H9 (cell line): ENCODE measurements around the gene ZMIZ1. TPM values are rescaled to one million over a fixed set of nuclear protein-coding genes. Genes with fewer than 3 reads are reported as not detected.
A peak's percentile ranks its signal among the peaks of the same experiment; 100 is the strongest.

ENCODE experiments used
- DNase-seq: peaks from one replicate; pipeline ENCODE4 v3.0.0-alpha.2; 2017
- H2AFZ ChIP-seq: one replicate; pipeline ENCODE4 v1.6.1; 2013; ENCODE audit warnings: mild to moderate bottlenecking, low read length, control low read depth, moderate library complexity
- H2AK5ac ChIP-seq: 2 replicates; pipeline ENCODE4 v1.6.1; 2013; ENCODE audit warnings: low read length, control low read depth, mixed read lengths; ENCODE audit not compliant: insufficient read length
- H2BK120ac ChIP-seq: one replicate; pipeline ENCODE4 v1.6.1; 2013; ENCODE audit warnings: low read depth, mild to moderate bottlenecking, low read length, control low read depth, inconsistent platforms; ENCODE audit not compliant: poor library complexity, severe bottlenecking
- H2BK12ac ChIP-seq: 2 replicates; pipeline ENCODE4 v1.6.1; 2013; ENCODE audit warnings: low read length, control low read depth, mixed read lengths, low read depth; ENCODE audit not compliant: insufficient read length
- H2BK15ac ChIP-seq: 2 replicates; pipeline ENCODE4 v1.6.1; 2013; ENCODE audit warnings: low read depth, low read length, control low read depth
- H2BK20ac ChIP-seq: one replicate; pipeline ENCODE4 v1.6.1; 2013; ENCODE audit warnings: low read depth, mild to moderate bottlenecking, low read length, control low read depth, inconsistent platforms; ENCODE audit not compliant: poor library complexity, severe bottlenecking
- H2BK5ac ChIP-seq: 2 replicates; pipeline ENCODE4 v1.6.1; 2013; ENCODE audit warnings: low read length, control low read depth, mixed read lengths; ENCODE audit not compliant: insufficient read length
- H3K14ac ChIP-seq: 2 replicates; pipeline ENCODE4 v1.6.1; 2013; ENCODE audit warnings: low read length, control low read depth; ENCODE audit not compliant: insufficient read depth
- H3K18ac ChIP-seq: 2 replicates; pipeline ENCODE4 v1.6.1; 2013; ENCODE audit warnings: low read depth, mild to moderate bottlenecking, mixed read lengths, low read length, control low read depth; ENCODE audit not compliant: insufficient read length
- H3K23ac ChIP-seq: 2 replicates; pipeline ENCODE4 v1.6.1; 2013; ENCODE audit warnings: low read length, control low read depth, mixed read lengths, low read depth; ENCODE audit not compliant: insufficient read length
- H3K23me2 ChIP-seq: 2 replicates; pipeline ENCODE4 v1.6.1; 2013; ENCODE audit warnings: low read depth, mild to moderate bottlenecking, mixed read lengths, low read length, control low read depth; ENCODE audit not compliant: insufficient read length, poor library complexity, severe bottlenecking
- H3K27ac ChIP-seq: 2 replicates; pipeline ENCODE4 v1.5.1; 2013; ENCODE audit warnings: low read length, control low read depth, mixed read lengths, low read depth; ENCODE audit not compliant: insufficient read length
- H3K27me3 ChIP-seq: 2 replicates; pipeline ENCODE4 v1.6.1; 2013; ENCODE audit warnings: low read length, control low read depth, inconsistent platforms; ENCODE audit not compliant: insufficient read depth
- H3K4ac ChIP-seq: 2 replicates; pipeline ENCODE4 v1.6.1; 2013; ENCODE audit warnings: low read depth, mild to moderate bottlenecking, control low read depth, inconsistent platforms, low read length, moderate library complexity
- H3K4me1 ChIP-seq: 2 replicates; pipeline ENCODE4 v1.6.1; 2013; ENCODE audit warnings: low read length, control low read depth, inconsistent platforms; ENCODE audit not compliant: insufficient read depth
- H3K4me2 ChIP-seq: 2 replicates; pipeline ENCODE4 v1.6.1; 2013; ENCODE audit warnings: low read length, control low read depth, mixed read lengths; ENCODE audit not compliant: insufficient read length, insufficient read depth
- H3K56ac ChIP-seq: 2 replicates; pipeline ENCODE4 v1.6.1; 2013; ENCODE audit warnings: low read depth, mild to moderate bottlenecking, mixed read lengths, low read length, control low read depth; ENCODE audit not compliant: insufficient read length
- H3K79me1 ChIP-seq: 2 replicates; pipeline ENCODE4 v1.6.1; 2013; ENCODE audit warnings: low read depth, mild to moderate bottlenecking, moderate library complexity, low read length, control low read depth, inconsistent platforms; ENCODE audit not compliant: insufficient read depth, poor library complexity, severe bottlenecking
- H3K79me2 ChIP-seq: 2 replicates; pipeline ENCODE4 v1.6.1; 2013; ENCODE audit warnings: low read length, control low read depth, inconsistent platforms; ENCODE audit not compliant: insufficient read depth
- H3K9ac ChIP-seq: 2 replicates; pipeline ENCODE4 v1.6.1; 2013; ENCODE audit warnings: low read length, control low read depth, mixed read lengths; ENCODE audit not compliant: insufficient read length; ENCODE audit errors: extremely low read depth
- H3K9me3 ChIP-seq: one replicate; pipeline ENCODE4 v1.6.1; 2013; ENCODE audit warnings: low read depth, low read length, inconsistent platforms; ENCODE audit not compliant: control insufficient read depth
- H3T11ph ChIP-seq: one replicate; pipeline ENCODE4 v1.6.1; 2013; ENCODE audit warnings: mild to moderate bottlenecking, low read length, control low read depth, inconsistent platforms
- H4K20me1 ChIP-seq: one replicate; pipeline ENCODE4 v1.6.1; 2013; ENCODE audit not compliant: control insufficient read depth, insufficient read length, insufficient read depth
- H4K5ac ChIP-seq: 2 replicates; pipeline ENCODE4 v1.6.1; 2013; ENCODE audit warnings: low read depth, mild to moderate bottlenecking, mixed read lengths, low read length, control low read depth; ENCODE audit not compliant: insufficient read length
- H4K8ac ChIP-seq: replicated peaks from 2 replicates; pipeline ENCODE4 v1.6.1; 2013; ENCODE audit warnings: low read length, control low read depth, mixed read lengths, low read depth; ENCODE audit not compliant: insufficient read length
- H4K91ac ChIP-seq: 2 replicates; pipeline ENCODE4 v1.6.1; 2013; ENCODE audit warnings: low read depth, mild to moderate bottlenecking, moderate library complexity, mixed read lengths, low read length, control low read depth; ENCODE audit not compliant: insufficient read length
- H3K27ac Mint-ChIP-seq, 3 experiments: 2 replicates in 2 of 3; 3 replicates in 1 of 3; pipeline ENCODE4 v1.8.0; 2020 to 2021; ENCODE audit warnings: mixed read lengths in 3 of 3, mild to moderate bottlenecking in 1 of 3, moderate library complexity in 1 of 3
- H3K27me3 Mint-ChIP-seq: 2 replicates; pipeline ENCODE4 v1.8.0; 2021; ENCODE audit warnings: low read depth, mild to moderate bottlenecking, moderate library complexity, mixed read lengths
- H3K36me3 Mint-ChIP-seq, 3 experiments: 2 replicates in 2 of 3; 3 replicates in 1 of 3; pipeline ENCODE4 v1.8.0; 2020 to 2021; ENCODE audit warnings: low read depth in 3 of 3, mixed read lengths in 3 of 3; ENCODE audit not compliant: insufficient read depth in 1 of 3
- H3K4me1 Mint-ChIP-seq, 2 experiments: 2 replicates each; pipeline ENCODE4 v1.8.0; 2020; ENCODE audit warnings: mixed read lengths in 2 of 2
- H3K4me3 Mint-ChIP-seq, 2 experiments: 2 replicates in 1 of 2; 3 replicates in 1 of 2; pipeline ENCODE4 v1.8.0; 2020 to 2021; ENCODE audit warnings: mild to moderate bottlenecking in 2 of 2, mixed read lengths in 2 of 2, moderate library complexity in 1 of 2
- H3K9me3 Mint-ChIP-seq, 2 experiments: 2 replicates in 1 of 2; 3 replicates in 1 of 2; pipeline ENCODE4 v1.8.0; 2020; ENCODE audit warnings: mild to moderate bottlenecking in 2 of 2, mixed read lengths in 2 of 2, moderate library complexity in 1 of 2
- CTCF ChIP-seq: fragments of 200-600 bp; sonication (generic); conservative IDR thresholded peaks from 3 replicates; pipeline ENCODE4 v1.8.0; 2021; ENCODE audit warnings: antibody characterized with exemption, mild to moderate bottlenecking
- whole genome bisulfite sequencing: extraction: QIAGEN DNeasy Blood & Tissue Kit; methylation state at CpG from one replicate; pipeline ENCODE4 v1.1.7; 2013; ENCODE audit warnings: missing lambda C conversion rate, low lambda C conversion rate, mixed read lengths; ENCODE audit not compliant: insufficient read length; ENCODE audit errors: extremely low coverage; 5-methylcytosine and 5-hydroxymethylcytosine counted together
- total RNA-seq: library from RNA; stranded (reverse); gene quantifications from 2 replicates; pipeline ENCODE4 v1.2.1, GENCODE V29; 2021

Gene ZMIZ1
- total RNA-seq, 1 experiment from 2014 or later, result 36.9 TPM

- H3K4me1 ChIP-seq, result peaks cover 11% of the 10 kb centered on the region; the same call in 1 of the 2 replicates
- DNase-seq, result no peak
- Mint-ChIP-seq H3K36me3 (peaks cover 0 to 3% (median 0%) of the 10 kb centered on the region in 3 experiments; a peak in 1 of 7 replicates), H3K27me3 (no peaks in the 10 kb centered on the region), H3K27ac (peak overlapping the region in 2 of 3 experiments; percentile 21 to 89; a peak in 3 of 7 replicates), H3K4me3 (no peak overlapping the region), H3K9me3 (no peaks in the 10 kb centered on the region; a peak in 1 of 5 replicates), H3K4me1 (peaks cover 57 to 77% of the 10 kb centered on the region in 2 experiments)
- H3K56ac ChIP-seq, result no peak overlapping the region
- no peak overlapping the region for H3K27ac ChIP-seq
- no peak overlapping the region for H3K4ac ChIP-seq
- H4K5ac ChIP-seq, result no peak overlapping the region
- H3K4me2 ChIP-seq, result no peak overlapping the region
- no peak overlapping the region for H4K8ac ChIP-seq
- no peaks in the 10 kb centered on the region for H3K23me2 ChIP-seq
- WGBS, result no CpG with 5 or more reads among the region's 5 CpGs
- peaks cover 18% of the 10 kb centered on the region; the same call in 1 of the 2 replicates for H3K79me2 ChIP-seq
- H2BK5ac ChIP-seq, result no peak overlapping the region
- H3K27me3 ChIP-seq, result no peaks in the 10 kb centered on the region
- H2BK120ac ChIP-seq, result no peak overlapping the region
- peaks cover 10% of the 10 kb centered on the region for H3K79me1 ChIP-seq
- H2AFZ ChIP-seq, result no peak overlapping the region
- TF ChIP-seq CTCF, result no peak
- no peaks in the 10 kb centered on the region for H4K20me1 ChIP-seq
- H3T11ph ChIP-seq, result no peak overlapping the region
- no peaks in the 10 kb centered on the region for H3K9me3 ChIP-seq
- H3K18ac ChIP-seq, result no peak overlapping the region
- no peak overlapping the region for H3K9ac ChIP-seq
- no peak overlapping the region for H3K23ac ChIP-seq
- H2BK12ac ChIP-seq, result no peak overlapping the region
- no peak overlapping the region for H2BK20ac ChIP-seq
- no peak overlapping the region for H4K91ac ChIP-seq
- H3K14ac ChIP-seq, result no peak overlapping the region
- H2AK5ac ChIP-seq, result no peak overlapping the region
- H2BK15ac ChIP-seq, result no peak overlapping the region
These were observed 32.0 kb downstream of the ZMIZ1 start for GRCh38 chr10:79100771-79101170.
